Measurements from ENCODE around the gene ERO1B.

DNA sequence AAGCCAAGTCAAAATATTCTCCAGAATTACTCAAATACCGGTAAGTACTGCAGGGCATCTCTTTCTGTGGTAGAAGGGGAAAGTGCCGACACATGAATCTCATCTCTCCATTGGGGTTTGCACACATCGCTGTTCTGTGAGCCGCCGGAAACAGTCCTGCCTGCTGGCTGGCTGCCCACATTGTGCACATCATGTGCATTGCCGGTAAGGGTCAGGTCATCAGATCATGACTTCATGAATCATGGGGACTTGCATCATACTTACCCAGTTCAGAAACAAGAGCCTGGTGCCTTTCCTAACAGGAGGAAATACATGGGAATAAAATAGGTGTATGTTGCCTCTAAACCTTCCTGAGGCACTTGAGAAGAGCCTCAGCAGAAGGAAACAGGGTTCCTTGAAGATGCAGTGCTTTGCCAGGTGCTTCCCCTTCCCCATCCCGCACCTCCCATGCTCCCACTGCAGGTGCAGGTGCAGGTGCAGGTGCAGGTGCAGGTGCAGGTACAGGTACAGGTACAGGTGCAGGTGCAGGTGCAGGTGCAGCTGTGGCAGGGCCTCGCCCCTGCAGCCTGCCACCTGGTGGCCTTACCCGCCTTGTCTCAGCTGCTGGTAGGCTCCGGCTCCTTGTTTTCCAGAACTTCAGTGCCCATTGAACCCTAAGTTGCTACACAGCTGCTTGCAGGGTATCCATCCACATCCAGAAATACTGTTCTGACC, 112.9 kb downstream of the ERO1B start:
- TF ChIP-seq CTCF (IDR thresholded peaks at IDR 0.05), result no peak
- no peak for TF ChIP-seq POLR2A (IDR thresholded peaks at IDR 0.05)
